Trophoblast cell (in vitro differentiated cells and primary cell): ENCODE data around the gene PLEKHG7.

Source experiments
- DNase-seq, 2 donors: peaks; one replicate each; pipeline ENCODE4 v3.0.0-alpha.2; 2016
- H2AFZ ChIP-seq: 2 replicates; pipeline ENCODE4 v1.6.1; 2013; ENCODE audit warnings: low read length, moderate library complexity, mild to moderate bottlenecking; ENCODE audit not compliant: insufficient read depth, poor library complexity
- H2AK5ac ChIP-seq: 2 replicates; pipeline ENCODE4 v1.6.1; 2013; ENCODE audit warnings: mild to moderate bottlenecking, low read length
- H2BK120ac ChIP-seq: 2 replicates; pipeline ENCODE4 v1.6.1; 2013; ENCODE audit warnings: low read length, mild to moderate bottlenecking, moderate library complexity; ENCODE audit not compliant: insufficient read depth, poor library complexity
- H2BK12ac ChIP-seq: 2 replicates; pipeline ENCODE4 v1.6.1; 2013; ENCODE audit warnings: mild to moderate bottlenecking, low read length, moderate library complexity
- H2BK5ac ChIP-seq: 2 replicates; pipeline ENCODE4 v1.6.1; 2013; ENCODE audit warnings: low read length, low read depth, moderate library complexity, mild to moderate bottlenecking; ENCODE audit not compliant: poor library complexity
- H3K14ac ChIP-seq: 2 replicates; pipeline ENCODE4 v1.6.1; 2013; ENCODE audit warnings: mild to moderate bottlenecking, low read length
- H3K18ac ChIP-seq: 2 replicates; pipeline ENCODE4 v1.6.1; 2013; ENCODE audit warnings: mild to moderate bottlenecking, low read length
- H3K23ac ChIP-seq: 2 replicates; pipeline ENCODE4 v1.6.1; 2013; ENCODE audit warnings: low read length
- H3K27ac ChIP-seq: 2 replicates; pipeline ENCODE4 v1.5.1; 2013; ENCODE audit warnings: low read depth, mild to moderate bottlenecking, inconsistent platforms, low read length, moderate library complexity
- H3K27me3 ChIP-seq: 2 replicates; pipeline ENCODE4 v1.6.1; 2013; ENCODE audit warnings: inconsistent platforms, mild to moderate bottlenecking, low read length, moderate library complexity; ENCODE audit not compliant: insufficient read depth
- H3K36me3 ChIP-seq, 2 experiments: 1 replicate in 1 of 2; 2 replicates in 1 of 2; pipeline ENCODE4 v1.6.1; 2013; ENCODE audit warnings: low read length in 2 of 2, mild to moderate bottlenecking in 2 of 2, moderate library complexity in 1 of 2; ENCODE audit not compliant: insufficient read depth in 2 of 2, control insufficient read depth in 1 of 2
- H3K4ac ChIP-seq: 2 replicates; pipeline ENCODE4 v1.6.1; 2013; ENCODE audit warnings: low read depth, mild to moderate bottlenecking, low read length, moderate library complexity
- H3K4me1 ChIP-seq, 2 experiments: 1 replicate in 1 of 2; 2 replicates in 1 of 2; pipeline ENCODE4 v1.6.1; 2013; ENCODE audit warnings: low read length in 2 of 2, mild to moderate bottlenecking in 2 of 2, moderate library complexity in 1 of 2; ENCODE audit not compliant: insufficient read depth in 2 of 2, control insufficient read depth in 1 of 2
- H3K4me2 ChIP-seq: 2 replicates; pipeline ENCODE4 v1.6.1; 2013; ENCODE audit warnings: inconsistent platforms, mild to moderate bottlenecking, low read length, moderate library complexity
- H3K4me3 ChIP-seq: 2 replicates; pipeline ENCODE4 v1.5.1; 2013; ENCODE audit warnings: mild to moderate bottlenecking, low read depth, low read length, inconsistent platforms
- H3K79me1 ChIP-seq: one replicate; pipeline ENCODE4 v1.6.1; 2013; ENCODE audit warnings: low read length
- H3K79me2 ChIP-seq: 2 replicates; pipeline ENCODE4 v1.6.1; 2013; ENCODE audit warnings: low read length, mild to moderate bottlenecking; ENCODE audit not compliant: control insufficient read depth, insufficient read depth, poor library complexity
- H3K9ac ChIP-seq: 2 replicates; pipeline ENCODE4 v1.6.1; 2013; ENCODE audit warnings: mild to moderate bottlenecking, low read length
- H3K9me3 ChIP-seq: 2 replicates; pipeline ENCODE4 v1.6.1; 2013; ENCODE audit warnings: low read depth, mild to moderate bottlenecking, control low read depth, inconsistent platforms, low read length; ENCODE audit not compliant: insufficient read depth
- H4K12ac ChIP-seq: 2 replicates; pipeline ENCODE4 v1.6.1; 2013; ENCODE audit warnings: low read depth, mild to moderate bottlenecking, low read length, moderate library complexity
- H4K8ac ChIP-seq: 2 replicates; pipeline ENCODE4 v1.6.1; 2013; ENCODE audit warnings: low read depth, mild to moderate bottlenecking, low read length, moderate library complexity
- H4K91ac ChIP-seq: one replicate; pipeline ENCODE4 v1.6.1; 2013; ENCODE audit warnings: low read depth, mild to moderate bottlenecking, low read length, moderate library complexity
- WGBS: extraction: QIAGEN DNeasy Blood & Tissue Kit; methylation state at CpG from one replicate; pipeline ENCODE4 v1.1.7; 2013; ENCODE audit warnings: missing lambda C conversion rate; ENCODE audit not compliant: insufficient read length, insufficient coverage; ENCODE audit errors: extremely low coverage; 5-methylcytosine and 5-hydroxymethylcytosine counted together

PLEKHG7 gene

DNA sequence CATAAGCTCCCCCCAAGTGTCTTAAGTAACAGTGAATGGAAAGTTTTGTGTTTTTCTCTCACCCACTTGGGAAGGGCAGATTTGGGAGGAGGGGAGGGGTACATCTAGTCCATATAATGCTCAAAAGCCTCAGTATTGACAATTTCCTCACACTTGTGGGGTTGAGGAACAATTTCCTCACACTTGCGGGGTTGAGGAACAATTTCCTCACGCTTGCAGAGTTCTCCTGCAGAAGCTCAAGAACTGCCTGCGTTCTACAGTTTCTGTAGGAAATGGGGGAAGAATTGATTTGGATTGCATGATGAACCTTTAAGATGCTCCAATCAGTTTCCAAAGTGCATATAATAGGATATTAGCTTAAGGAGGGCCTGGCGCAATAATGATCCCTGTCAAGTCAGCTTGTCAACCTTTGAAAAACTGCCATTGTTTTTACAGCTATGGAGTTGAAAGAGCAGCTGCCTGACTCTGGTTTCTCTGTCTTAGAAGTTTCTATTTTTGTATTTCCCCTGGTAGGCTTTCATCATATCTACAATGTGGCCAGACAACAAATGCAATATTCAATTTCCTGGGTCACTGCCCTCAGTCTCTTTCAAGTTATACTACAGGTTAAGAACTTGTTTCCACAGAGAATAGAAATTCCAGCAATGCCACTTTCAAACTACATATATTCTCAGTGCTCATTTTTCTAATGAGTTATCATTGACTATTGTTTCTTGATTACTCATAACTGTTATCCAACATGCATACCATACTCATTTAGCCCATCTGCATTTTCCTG, 66.5 kb downstream of the PLEKHG7 start:
- H3K9me3 ChIP-seq, result no peaks in the 10 kb centered on the region
- no peak overlapping the region for H3K9ac ChIP-seq
- no peak overlapping the region for H2BK12ac ChIP-seq
- H2BK120ac ChIP-seq, result no peak overlapping the region
- DNase-seq, result no peak
- H3K4me3 ChIP-seq, result no peak overlapping the region
- H3K36me3 ChIP-seq, result no peaks in the 10 kb centered on the region
- H4K91ac ChIP-seq, result no peak overlapping the region
- no CpG with 5 or more reads among the region's 4 CpGs for WGBS
- H3K4me1 ChIP-seq, result no peaks in the 10 kb centered on the region
- no peak overlapping the region for H2AK5ac ChIP-seq
- H3K79me2 ChIP-seq, result no peaks in the 10 kb centered on the region
- H4K8ac ChIP-seq, result no peak overlapping the region
- H3K23ac ChIP-seq, result no peak overlapping the region
- no peak overlapping the region for H2BK5ac ChIP-seq
- no peak overlapping the region for H4K12ac ChIP-seq
- no peak overlapping the region for H2AFZ ChIP-seq
- H3K27me3 ChIP-seq, result no peaks in the 10 kb centered on the region
- no peak overlapping the region for H3K4ac ChIP-seq
- H3K18ac ChIP-seq, result no peak overlapping the region
- H3K27ac ChIP-seq, result no peak overlapping the region
- H3K4me2 ChIP-seq, result no peak overlapping the region
- no peak overlapping the region for H3K14ac ChIP-seq
- H3K79me1 ChIP-seq, result no peaks in the 10 kb centered on the region

DNA sequence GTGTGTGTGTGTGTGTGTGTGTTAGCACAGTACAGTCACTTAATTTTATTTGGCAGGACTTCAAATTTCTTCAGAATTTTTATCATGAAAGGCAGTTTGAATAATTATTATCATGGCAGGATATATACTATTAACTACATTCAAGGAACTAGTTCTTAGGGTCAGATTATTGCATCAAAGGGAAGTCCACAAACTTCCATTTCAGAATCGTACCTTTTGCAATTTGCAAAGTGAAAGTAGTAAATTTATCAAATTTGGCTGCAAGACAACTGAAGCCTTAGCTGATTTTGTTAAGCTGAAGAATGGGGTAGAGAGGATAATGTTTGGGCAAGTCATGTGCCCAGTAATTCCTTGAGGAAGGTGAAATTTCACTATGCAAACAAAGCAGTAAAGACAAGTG, 68.2 kb downstream of the PLEKHG7 start:
- no peak for DNase-seq
- H2BK5ac ChIP-seq, result no peak overlapping the region
- no peak overlapping the region for H3K9ac ChIP-seq
- H3K27me3 ChIP-seq, result no peaks in the 10 kb centered on the region
- no CpG with 5 or more reads among the region's 1 CpG for WGBS
- no peak overlapping the region for H3K4me2 ChIP-seq
- H3K18ac ChIP-seq, result no peak overlapping the region
- H2AFZ ChIP-seq, result no peak overlapping the region
- H3K4me1 ChIP-seq, result no peaks in the 10 kb centered on the region
- no peaks in the 10 kb centered on the region for H3K9me3 ChIP-seq
- H3K36me3 ChIP-seq, result no peaks in the 10 kb centered on the region
- no peak overlapping the region for H3K4ac ChIP-seq
- no peak overlapping the region for H4K91ac ChIP-seq
- no peak overlapping the region for H3K23ac ChIP-seq
- no peaks in the 10 kb centered on the region for H3K79me1 ChIP-seq
- no peak overlapping the region for H2AK5ac ChIP-seq
- H2BK120ac ChIP-seq, result no peak overlapping the region
- no peaks in the 10 kb centered on the region for H3K79me2 ChIP-seq
- no peak overlapping the region for H3K27ac ChIP-seq
- H2BK12ac ChIP-seq, result no peak overlapping the region
- no peak overlapping the region for H4K8ac ChIP-seq
- H3K14ac ChIP-seq, result no peak overlapping the region
- no peak overlapping the region for H4K12ac ChIP-seq
- H3K4me3 ChIP-seq, result no peak overlapping the region

DNA sequence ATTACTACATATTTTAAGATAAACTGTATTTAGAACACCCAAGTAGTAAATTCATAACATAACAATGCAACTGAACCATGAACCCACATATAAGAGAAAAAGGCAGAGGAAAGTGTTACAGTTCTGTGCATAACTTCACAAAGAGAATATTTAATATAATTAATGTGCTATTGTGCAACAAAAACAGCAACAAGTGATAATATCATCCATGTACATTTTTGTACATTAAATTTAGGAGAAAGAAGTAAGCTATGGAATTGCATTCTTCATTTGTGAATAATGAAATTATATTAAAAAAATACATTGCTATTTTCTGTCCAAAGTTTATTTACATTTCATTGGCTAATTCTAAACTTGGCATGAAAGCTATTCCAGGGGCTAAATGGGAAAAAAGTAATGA, 72.6 kb downstream of the PLEKHG7 start:
- no peak overlapping the region for H3K14ac ChIP-seq
- no peaks in the 10 kb centered on the region for H3K36me3 ChIP-seq
- no peak overlapping the region for H2AK5ac ChIP-seq
- no peak overlapping the region for H3K18ac ChIP-seq
- no peak overlapping the region for H2AFZ ChIP-seq
- H3K27ac ChIP-seq, result no peak overlapping the region
- H3K4ac ChIP-seq, result no peak overlapping the region
- no peaks in the 10 kb centered on the region for H3K4me1 ChIP-seq
- no peaks in the 10 kb centered on the region for H3K79me1 ChIP-seq
- no peaks in the 10 kb centered on the region for H3K27me3 ChIP-seq
- H3K4me2 ChIP-seq, result no peak overlapping the region
- H4K8ac ChIP-seq, result no peak overlapping the region
- no peaks in the 10 kb centered on the region for H3K9me3 ChIP-seq
- H3K23ac ChIP-seq, result no peak overlapping the region
- no peak overlapping the region for H4K91ac ChIP-seq
- no peak overlapping the region for H3K9ac ChIP-seq
- no peak overlapping the region for H3K4me3 ChIP-seq
- no peak overlapping the region for H2BK120ac ChIP-seq
- H2BK12ac ChIP-seq, result no peak overlapping the region
- no peak for DNase-seq
- no peak overlapping the region for H2BK5ac ChIP-seq
- no peak overlapping the region for H4K12ac ChIP-seq
- H3K79me2 ChIP-seq, result no peaks in the 10 kb centered on the region

DNA sequence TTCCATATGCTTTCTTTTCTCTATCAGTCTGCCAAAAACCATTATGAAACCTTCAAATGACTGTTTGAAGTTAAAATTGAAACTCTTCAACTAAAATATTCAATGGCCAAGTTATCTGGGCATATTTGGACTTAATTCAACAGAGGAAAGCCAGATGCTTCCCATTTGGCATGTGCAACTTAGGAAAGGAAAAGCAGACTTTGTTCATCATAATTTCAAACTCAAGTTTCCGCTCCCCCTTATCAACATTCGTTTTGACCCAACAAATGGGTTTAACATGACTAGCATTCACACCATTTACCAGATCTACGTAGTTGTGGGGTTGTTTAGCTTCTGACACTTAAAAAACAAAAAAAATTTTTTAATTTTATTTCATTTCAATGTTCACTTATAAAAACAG, 75.7 kb downstream of the PLEKHG7 start:
- H3K18ac ChIP-seq, result no peak overlapping the region
- no peak overlapping the region for H2BK12ac ChIP-seq
- H3K79me2 ChIP-seq, result no peaks in the 10 kb centered on the region
- no peak overlapping the region for H3K14ac ChIP-seq
- no CpG with 5 or more reads among the region's 3 CpGs for WGBS
- H3K79me1 ChIP-seq, result no peaks in the 10 kb centered on the region
- no peak overlapping the region for H3K4me3 ChIP-seq
- no peak overlapping the region for H3K4me2 ChIP-seq
- no peak overlapping the region for H3K23ac ChIP-seq
- no peak overlapping the region for H4K12ac ChIP-seq
- no peaks in the 10 kb centered on the region for H3K27me3 ChIP-seq
- no peak for DNase-seq
- H2AK5ac ChIP-seq, result no peak overlapping the region
- H3K4ac ChIP-seq, result no peak overlapping the region
- H3K9me3 ChIP-seq, result no peaks in the 10 kb centered on the region
- H3K4me1 ChIP-seq, result no peaks in the 10 kb centered on the region
- H4K8ac ChIP-seq, result no peak overlapping the region
- H3K36me3 ChIP-seq, result peaks cover 0 to 5% of the 10 kb centered on the region in 2 experiments
- no peak overlapping the region for H4K91ac ChIP-seq
- no peak overlapping the region for H3K9ac ChIP-seq
- H2BK120ac ChIP-seq, result no peak overlapping the region
- H2AFZ ChIP-seq, result no peak overlapping the region
- H3K27ac ChIP-seq, result no peak overlapping the region
- H2BK5ac ChIP-seq, result no peak overlapping the region
